Hepatocyte (in vitro differentiated cells): Measurements from ENCODE around the gene ITM2C. TPM values are rescaled to one million over a fixed set of nuclear protein-coding genes. Genes with fewer than 3 reads are reported as not detected.

Experiments
- DNase-seq: peaks from one replicate; pipeline ENCODE4 v3.0.0-alpha.2; 2016; ENCODE audit warnings: low spot score
- H2AFZ ChIP-seq: fragments of 200-600 bp; sonication (generic); 2 replicates; pipeline ENCODE4 v1.6.0; 2016; ENCODE audit warnings: antibody characterized with exemption, mild to moderate bottlenecking
- H3K27ac ChIP-seq: fragments of 200-600 bp; sonication (generic); 2 replicates; pipeline ENCODE4 v1.5.1; 2016; ENCODE audit warnings: mild to moderate bottlenecking
- H3K27me3 ChIP-seq: fragments of 200-600 bp; sonication (generic); 2 replicates; pipeline ENCODE4 v1.6.1; 2016
- H3K36me3 ChIP-seq: fragments of 200-600 bp; sonication (generic); replicated peaks from 2 replicates; pipeline ENCODE4 v1.5.1; 2016; ENCODE audit warnings: low read depth; ENCODE audit not compliant: insufficient read depth
- H3K4me1 ChIP-seq: fragments of 200-600 bp; sonication (generic); 2 replicates; pipeline ENCODE4 v1.5.1; 2016; ENCODE audit warnings: mild to moderate bottlenecking, moderate library complexity; ENCODE audit not compliant: insufficient read depth
- H3K4me2 ChIP-seq: fragments of 200-600 bp; sonication (generic); 2 replicates; pipeline ENCODE4 v1.6.0; 2016
- H3K4me3 ChIP-seq: fragments of 200-600 bp; sonication (generic); 2 replicates; pipeline ENCODE4 v1.5.1; 2016; ENCODE audit warnings: mild to moderate bottlenecking
- H3K79me2 ChIP-seq: fragments of 200-600 bp; sonication (generic); 2 replicates; pipeline ENCODE4 v1.6.0; 2017; ENCODE audit warnings: mild to moderate bottlenecking
- H3K9me2 ChIP-seq: fragments of 200-600 bp; sonication (generic); replicated peaks from 2 replicates; pipeline ENCODE4 v1.6.0; 2017; ENCODE audit warnings: mild to moderate bottlenecking; ENCODE audit not compliant: insufficient read depth
- H3K9me3 ChIP-seq: fragments of 200-600 bp; sonication (generic); 2 replicates; pipeline ENCODE4 v1.5.1; 2016; ENCODE audit warnings: low read depth, mild to moderate bottlenecking
- H4K20me1 ChIP-seq: fragments of 200-600 bp; sonication (generic); 2 replicates; pipeline ENCODE4 v1.6.0; 2016; ENCODE audit warnings: mild to moderate bottlenecking; ENCODE audit not compliant: insufficient read depth, poor library complexity, severe bottlenecking
- EZH2 ChIP-seq: fragments of 200-600 bp; sonication (generic); IDR thresholded peaks from 2 replicates; pipeline ENCODE4 v1.6.1; 2016; ENCODE audit warnings: antibody characterized with exemption, mild to moderate bottlenecking, borderline replicate concordance
- EZH2phosphoT487 ChIP-seq: fragments of 200-600 bp; sonication (generic); IDR thresholded peaks from one replicate; pipeline ENCODE4 v1.6.1; 2018; ENCODE audit warnings: antibody characterized with exemption, mild to moderate bottlenecking, low read depth, moderate library complexity; ENCODE audit not compliant: unreplicated experiment, severe bottlenecking
- WGBS: methylation state at CpG from one replicate; pipeline ENCODE4 v1.1.6; 2016; ENCODE audit warnings: low lambda C conversion rate; ENCODE audit errors: missing lambda C conversion rate; 5-methylcytosine and 5-hydroxymethylcytosine counted together
- polyA plus RNA-seq: library from polyadenylated mRNA; unstranded; fragments of >200 nt; fragmentation: Nextera tagmentation; extraction: Ambion mirVana; gene quantifications from 2 replicates; pipeline ENCODE4 v1.2.1, GENCODE V29; 2016
- total RNA-seq: library from RNA; depleted of rRNA; stranded (reverse); fragments of >200 nt; gene quantifications from 2 replicates; pipeline ENCODE4 v1.2.3, GENCODE V29; 2014
- TF ChIP-seq, protein P1 (sequence below): fragments of 200-600 bp; sonication (generic); IDR thresholded peaks from 2 replicates; pipeline ENCODE4 v1.5.1; 2016; ENCODE audit warnings: antibody characterized with exemption, mild to moderate bottlenecking; ENCODE audit not compliant: poor library complexity

ITM2C gene
- total and polyA plus RNA-seq, 2 experiments from 2014 or later = 485 to 537 TPM

DNA sequence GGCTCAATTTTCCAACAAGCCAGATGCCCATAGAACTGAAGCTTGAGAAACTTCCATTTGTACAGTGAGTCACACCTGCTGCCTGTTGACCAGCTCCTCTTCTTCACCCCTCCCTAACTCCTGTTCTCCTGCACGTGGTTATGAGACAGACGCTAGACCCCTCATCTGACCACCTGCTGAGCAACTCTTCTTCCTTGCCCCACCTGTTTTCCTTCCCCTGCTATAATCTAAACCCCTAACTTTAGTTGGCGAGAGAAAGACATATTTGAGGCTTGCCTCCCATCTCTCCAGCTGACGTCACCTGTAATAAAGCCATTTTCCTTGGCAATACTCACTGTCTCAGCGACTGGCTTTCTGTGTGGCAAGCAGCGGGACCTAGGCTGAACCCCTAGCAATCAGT lies 22.3 kb upstream of the ITM2C start:
- Histone ChIP-seq H3K4me2 (no peak overlapping the region), H2AFZ (no peak overlapping the region), H3K4me1 (no peaks in the 10 kb centered on the region), H3K4me3 (no peak overlapping the region), H3K36me3 (no peaks in the 10 kb centered on the region), H3K79me2 (no peaks in the 10 kb centered on the region), H4K20me1 (no peaks in the 10 kb centered on the region), H3K9me2 (no peaks in the 10 kb centered on the region), H3K27me3 (peaks cover 6% of the 10 kb centered on the region), H3K9me3 (no peaks in the 10 kb centered on the region), H3K27ac (peak overlapping the region; percentile 19)
- WGBS = 77% methylated on average over 6 of the region's 6 CpGs
- DNase-seq = no peak
- TF ChIP-seq, protein P1, sequence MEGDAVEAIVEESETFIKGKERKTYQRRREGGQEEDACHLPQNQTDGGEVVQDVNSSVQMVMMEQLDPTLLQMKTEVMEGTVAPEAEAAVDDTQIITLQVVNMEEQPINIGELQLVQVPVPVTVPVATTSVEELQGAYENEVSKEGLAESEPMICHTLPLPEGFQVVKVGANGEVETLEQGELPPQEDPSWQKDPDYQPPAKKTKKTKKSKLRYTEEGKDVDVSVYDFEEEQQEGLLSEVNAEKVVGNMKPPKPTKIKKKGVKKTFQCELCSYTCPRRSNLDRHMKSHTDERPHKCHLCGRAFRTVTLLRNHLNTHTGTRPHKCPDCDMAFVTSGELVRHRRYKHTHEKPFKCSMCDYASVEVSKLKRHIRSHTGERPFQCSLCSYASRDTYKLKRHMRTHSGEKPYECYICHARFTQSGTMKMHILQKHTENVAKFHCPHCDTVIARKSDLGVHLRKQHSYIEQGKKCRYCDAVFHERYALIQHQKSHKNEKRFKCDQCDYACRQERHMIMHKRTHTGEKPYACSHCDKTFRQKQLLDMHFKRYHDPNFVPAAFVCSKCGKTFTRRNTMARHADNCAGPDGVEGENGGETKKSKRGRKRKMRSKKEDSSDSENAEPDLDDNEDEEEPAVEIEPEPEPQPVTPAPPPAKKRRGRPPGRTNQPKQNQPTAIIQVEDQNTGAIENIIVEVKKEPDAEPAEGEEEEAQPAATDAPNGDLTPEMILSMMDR = no peak

GRCh38 chr2:230843132-230843531 lies 21.6 kb upstream of the ITM2C start:
- no peaks in the 10 kb centered on the region for H3K36me3 ChIP-seq
- H4K20me1 ChIP-seq = no peaks in the 10 kb centered on the region
- no peaks in the 10 kb centered on the region for H3K4me1 ChIP-seq
- no peak for DNase-seq
- H3K4me2 ChIP-seq = no peak overlapping the region
- H3K9me2 ChIP-seq = no peaks in the 10 kb centered on the region
- no peak overlapping the region for H3K4me3 ChIP-seq
- no peaks in the 10 kb centered on the region for H3K9me3 ChIP-seq
- TF ChIP-seq EZH2 (no peak), EZH2phosphoT487 (no peak)
- TF ChIP-seq, protein P1 = no peak
- H3K27me3 ChIP-seq = peaks cover 6% of the 10 kb centered on the region
- no peaks in the 10 kb centered on the region for H3K79me2 ChIP-seq
- 89% methylated on average over 4 of the region's 4 CpGs for WGBS
- no peak overlapping the region for H2AFZ ChIP-seq
- no peak overlapping the region for H3K27ac ChIP-seq

GRCh38 chr2:230846360-230846759 lies 18.4 kb upstream of the ITM2C start:
- no peaks in the 10 kb centered on the region for H4K20me1 ChIP-seq
- no peaks in the 10 kb centered on the region for H3K9me3 ChIP-seq
- H3K27ac ChIP-seq = no peak overlapping the region
- H3K27me3 ChIP-seq = peaks cover 6% of the 10 kb centered on the region
- TF ChIP-seq EZH2phosphoT487 (no peak), EZH2 (no peak)
- DNase-seq = no peak
- no peaks in the 10 kb centered on the region for H3K79me2 ChIP-seq
- H2AFZ ChIP-seq = no peak overlapping the region
- H3K4me3 ChIP-seq = no peak overlapping the region
- 97% methylated on average over 6 of the region's 6 CpGs for WGBS
- no peaks in the 10 kb centered on the region for H3K9me2 ChIP-seq
- H3K36me3 ChIP-seq = no peaks in the 10 kb centered on the region
- H3K4me2 ChIP-seq = no peak overlapping the region
- no peaks in the 10 kb centered on the region for H3K4me1 ChIP-seq

GRCh38 chr2:230847883-230848388 lies 16.8 kb upstream of the ITM2C start:
- 8% methylated on average over 30 of the region's 32 CpGs for WGBS
- Histone ChIP-seq H3K27me3 (peaks cover 5% of the 10 kb centered on the region), H3K4me1 (no peaks in the 10 kb centered on the region), H4K20me1 (no peaks in the 10 kb centered on the region), H3K9me3 (no peaks in the 10 kb centered on the region), H2AFZ (peak overlapping the region; percentile 78), H3K27ac (no peak overlapping the region), H3K4me3 (no peak overlapping the region), H3K9me2 (no peaks in the 10 kb centered on the region), H3K79me2 (no peaks in the 10 kb centered on the region), H3K36me3 (no peaks in the 10 kb centered on the region), H3K4me2 (peak overlapping the region; percentile 73)
- DNase-seq = peak; percentile 94
- TF ChIP-seq, protein P1 = peak; percentile 97
- TF ChIP-seq EZH2phosphoT487 (no peak), EZH2 (no peak)
